Bronchial epithelial cell (primary cell): ENCODE measurements around the gene RBL2. TPM values are rescaled to one million over a fixed set of nuclear protein-coding genes. Genes with fewer than 3 reads are reported as not detected.
"Not testable (repeated sequence)": the region's sequence is repeated elsewhere in the genome, so short reads cannot be mapped to it uniquely, and the experiment has no call there.

Experiments
- DNase-seq: peaks from one replicate; pipeline ENCODE4 v3.0.0-alpha.2; 2010; ENCODE audit warnings: low read depth
- FAIRE-seq: peaks from 2 replicates; lab custom pipeline; 2011; peaks lifted over from hg19 to GRCh38; lab: Jason Lieb, UNC
- H3K27me3 ChIP-seq: 2 replicates; pipeline ENCODE4 v1.5.1; 2011; ENCODE audit warnings: low read length; ENCODE audit not compliant: control insufficient read depth, insufficient read depth
- H3K36me3 ChIP-seq: 2 replicates; pipeline ENCODE4 v1.5.1; 2011; ENCODE audit warnings: low read length; ENCODE audit not compliant: control insufficient read depth, insufficient read depth
- H3K4me3 ChIP-seq: 2 replicates; pipeline ENCODE4 v1.5.1; 2011; ENCODE audit warnings: mild to moderate bottlenecking, low read depth, low read length, control low read depth
- total RNA-seq: library from RNA; depleted of rRNA; stranded (reverse); fragments of >200 nt; gene quantifications from 2 replicates; pipeline ENCODE4 v1.2.1, GENCODE V29; 2014
- TF ChIP-seq, protein P1 (sequence below): IDR thresholded peaks from 2 replicates; pipeline ENCODE4 v1.5.1; 2011; ENCODE audit warnings: mild to moderate bottlenecking, moderate library complexity, low read length, control low read depth, inconsistent platforms; ENCODE audit not compliant: insufficient read depth, severe bottlenecking

The RBL2 gene
- 22.7 and 23.7 TPM in 2 replicates for total RNA-seq

GRCh38 chr16:53434377-53435065, at the start of gene RBL2:
RBL2 (plus strand) TSS chr16:53434471; CDS start chr16:53434557, 86 bp downstream.
- peak; percentile 53 for DNase-seq
- Histone ChIP-seq H3K27me3 (no peaks in the 10 kb centered on the region), H3K36me3 (no peaks in the 10 kb centered on the region), H3K4me3 (peak within 1 kb of the TSS; percentile 87)
- no peak for FAIRE-seq
- TF ChIP-seq, protein P1, sequence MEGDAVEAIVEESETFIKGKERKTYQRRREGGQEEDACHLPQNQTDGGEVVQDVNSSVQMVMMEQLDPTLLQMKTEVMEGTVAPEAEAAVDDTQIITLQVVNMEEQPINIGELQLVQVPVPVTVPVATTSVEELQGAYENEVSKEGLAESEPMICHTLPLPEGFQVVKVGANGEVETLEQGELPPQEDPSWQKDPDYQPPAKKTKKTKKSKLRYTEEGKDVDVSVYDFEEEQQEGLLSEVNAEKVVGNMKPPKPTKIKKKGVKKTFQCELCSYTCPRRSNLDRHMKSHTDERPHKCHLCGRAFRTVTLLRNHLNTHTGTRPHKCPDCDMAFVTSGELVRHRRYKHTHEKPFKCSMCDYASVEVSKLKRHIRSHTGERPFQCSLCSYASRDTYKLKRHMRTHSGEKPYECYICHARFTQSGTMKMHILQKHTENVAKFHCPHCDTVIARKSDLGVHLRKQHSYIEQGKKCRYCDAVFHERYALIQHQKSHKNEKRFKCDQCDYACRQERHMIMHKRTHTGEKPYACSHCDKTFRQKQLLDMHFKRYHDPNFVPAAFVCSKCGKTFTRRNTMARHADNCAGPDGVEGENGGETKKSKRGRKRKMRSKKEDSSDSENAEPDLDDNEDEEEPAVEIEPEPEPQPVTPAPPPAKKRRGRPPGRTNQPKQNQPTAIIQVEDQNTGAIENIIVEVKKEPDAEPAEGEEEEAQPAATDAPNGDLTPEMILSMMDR = no peak

- DNase-seq, FAIRE-seq, H3K4me3 ChIP-seq, H3K36me3 ChIP-seq, H3K27me3 ChIP-seq: not testable (repeated sequence)
Measured at GRCh38 chr16:53384610-53385009, 49.7 kb upstream of the RBL2 start.

DNA sequence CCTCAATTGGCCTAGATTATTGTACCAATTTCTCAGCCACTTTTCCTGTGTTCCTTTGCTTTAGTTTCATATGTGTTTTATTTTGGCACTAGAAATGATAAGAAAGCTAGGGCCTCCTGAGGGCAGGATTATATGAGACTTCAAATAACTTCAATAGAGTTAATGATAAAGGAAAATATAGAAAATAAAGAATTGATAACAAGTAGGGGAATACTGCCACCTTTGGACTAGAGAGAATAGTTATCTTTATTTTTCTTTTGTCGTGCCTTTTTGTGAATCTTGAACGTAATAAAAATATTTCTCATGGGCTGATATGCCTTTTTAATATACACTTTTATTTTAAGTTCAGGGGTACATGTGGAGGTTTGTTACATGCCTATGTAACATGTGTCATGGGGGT, 29.3 kb upstream of the RBL2 start:
- Histone ChIP-seq H3K4me3 (no peak overlapping the region), H3K36me3 (no peaks in the 10 kb centered on the region), H3K27me3 (no peaks in the 10 kb centered on the region)
- no peak for FAIRE-seq
- no peak for DNase-seq
- TF ChIP-seq, protein P1 = peak; percentile 5

DNA sequence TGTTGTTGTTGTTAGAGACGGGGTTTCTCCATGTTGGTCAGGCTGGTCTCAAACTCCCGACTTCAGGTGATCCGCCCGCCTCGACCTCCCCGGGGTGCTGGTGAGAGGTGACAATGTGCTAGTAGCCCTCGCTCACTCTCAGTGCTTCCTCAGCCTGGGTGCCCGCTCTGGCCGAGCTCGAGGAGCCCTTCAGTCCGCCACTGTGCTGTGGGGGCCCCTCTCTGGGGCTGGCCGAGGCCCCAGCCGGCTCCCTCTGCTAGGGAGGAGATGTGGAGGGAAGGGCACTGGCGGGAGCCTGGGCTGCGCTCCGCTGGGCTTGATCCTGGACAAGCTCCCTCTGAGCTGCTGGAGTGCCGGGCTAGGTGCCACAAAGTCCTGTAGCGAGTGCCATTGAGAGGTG, 21.7 kb upstream of the RBL2 start:
- H3K4me3 ChIP-seq = no peak overlapping the region
- TF ChIP-seq, protein P1 = no peak
- DNase-seq (no peak), FAIRE-seq (no peak)
- no peaks in the 10 kb centered on the region for H3K27me3 ChIP-seq
- H3K36me3 ChIP-seq = no peaks in the 10 kb centered on the region

DNA sequence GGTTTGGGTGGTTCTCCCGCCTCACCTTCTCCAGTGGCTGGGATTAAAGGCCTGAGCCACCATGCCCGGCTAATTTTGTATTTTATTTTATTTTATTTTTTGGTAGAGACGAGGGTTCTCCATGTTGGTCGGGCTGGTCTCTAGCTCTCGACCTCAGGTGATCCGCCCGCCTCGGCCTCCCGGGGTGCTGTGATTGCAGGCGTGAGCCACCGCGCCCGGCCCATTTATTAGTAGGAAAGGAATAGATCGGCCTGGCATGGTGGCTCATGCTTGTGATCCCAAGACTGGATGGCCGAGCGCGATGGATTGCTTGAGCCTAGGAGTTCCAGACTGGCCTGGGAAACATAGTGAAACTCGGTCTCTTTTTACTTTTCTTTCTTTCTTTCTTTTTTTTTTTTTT, 20.4 kb upstream of the RBL2 start:
- no peaks in the 10 kb centered on the region for H3K36me3 ChIP-seq
- no peaks in the 10 kb centered on the region for H3K27me3 ChIP-seq
- TF ChIP-seq, protein P1 = no peak
- FAIRE-seq (no peak), DNase-seq (no peak)
- H3K4me3 ChIP-seq = no peak overlapping the region

DNA sequence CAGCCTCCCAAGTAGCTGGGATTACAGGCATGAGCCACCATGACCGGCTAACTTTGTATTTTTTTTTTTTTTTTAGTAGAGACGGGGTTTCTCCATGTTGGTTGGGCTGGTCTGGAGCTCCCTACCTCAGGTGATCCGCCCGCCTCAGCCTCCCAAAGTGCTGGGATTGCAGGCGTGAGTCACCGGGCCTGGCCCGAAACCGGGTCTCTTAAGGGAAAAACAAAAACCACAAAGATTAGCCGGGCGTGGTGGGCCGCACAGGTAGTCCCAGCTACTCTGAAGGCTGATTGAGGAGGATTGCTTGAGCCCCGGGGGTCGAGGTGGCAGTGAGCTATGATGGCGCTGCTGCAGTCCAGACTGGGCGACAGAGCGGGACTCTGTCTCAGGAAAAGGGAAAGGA, 19.9 kb upstream of the RBL2 start:
- Histone ChIP-seq H3K27me3 (no peaks in the 10 kb centered on the region), H3K36me3 (no peaks in the 10 kb centered on the region), H3K4me3 (no peak overlapping the region)
- FAIRE-seq = no peak
- DNase-seq = no peak
- TF ChIP-seq, protein P1 = no peak
